MG63 (cell line): ENCODE results near the gene GPR82. TPM values are rescaled to one million over a fixed set of nuclear protein-coding genes. Genes with fewer than 3 reads are reported as not detected.

Experiments used
- DNase-seq: peaks from one replicate; pipeline ENCODE4 v3.0.0-alpha.2; 2020
- H3K27me3 ChIP-seq: fragments of 250-450 bp; sonication (Bioruptor Pico); 2 replicates; pipeline ENCODE4 v1.5.1; 2020; ENCODE audit warnings: mild to moderate bottlenecking, moderate library complexity
- H3K36me3 ChIP-seq: fragments of 250-450 bp; sonication (Bioruptor Pico); 2 replicates; pipeline ENCODE4 v1.5.1; 2020; ENCODE audit warnings: mild to moderate bottlenecking, moderate library complexity
- H3K4me3 ChIP-seq: fragments of 250-450 bp; sonication (Bioruptor Pico); 2 replicates; pipeline ENCODE4 v1.5.1; 2020; ENCODE audit warnings: mild to moderate bottlenecking, moderate library complexity
- H3K9me3 ChIP-seq: fragments of 250-450 bp; sonication (Bioruptor Pico); 2 replicates; pipeline ENCODE4 v1.5.1; 2020; ENCODE audit warnings: mild to moderate bottlenecking, moderate library complexity
- total RNA-seq: library from RNA; depleted of rRNA; stranded (reverse); fragments of >200 nt; shearing (Covaris generic); gene quantifications from 2 replicates; pipeline ENCODE4 v1.2.3, GENCODE V29; 2014; ENCODE audit warnings: low replicate concordance; rRNA removed

The GPR82 gene
- total RNA-seq, 1 experiment from 2014 or later: not detected

DNA sequence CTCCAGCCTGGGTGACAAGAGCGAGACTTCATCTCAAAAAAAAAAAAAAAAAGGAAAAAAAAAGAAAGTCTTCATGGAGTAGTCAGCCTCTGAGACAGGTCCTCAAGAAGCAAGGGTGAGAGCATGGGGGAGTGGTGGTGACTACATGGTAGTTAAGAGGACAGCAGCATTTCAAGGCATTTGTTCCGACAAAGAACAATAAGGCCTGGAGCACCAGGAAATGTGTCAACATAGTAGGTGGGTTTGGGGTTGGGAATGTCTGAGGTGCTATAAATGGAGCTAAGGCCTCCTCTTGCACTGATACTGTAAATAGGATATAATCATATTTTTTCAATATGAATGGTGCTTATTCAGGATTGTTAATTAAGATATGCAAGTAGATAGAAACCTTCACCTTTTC, 34.4 kb downstream of the GPR82 start:
- DNase-seq: no peak
- no peak overlapping the region for H3K4me3 ChIP-seq

DNA sequence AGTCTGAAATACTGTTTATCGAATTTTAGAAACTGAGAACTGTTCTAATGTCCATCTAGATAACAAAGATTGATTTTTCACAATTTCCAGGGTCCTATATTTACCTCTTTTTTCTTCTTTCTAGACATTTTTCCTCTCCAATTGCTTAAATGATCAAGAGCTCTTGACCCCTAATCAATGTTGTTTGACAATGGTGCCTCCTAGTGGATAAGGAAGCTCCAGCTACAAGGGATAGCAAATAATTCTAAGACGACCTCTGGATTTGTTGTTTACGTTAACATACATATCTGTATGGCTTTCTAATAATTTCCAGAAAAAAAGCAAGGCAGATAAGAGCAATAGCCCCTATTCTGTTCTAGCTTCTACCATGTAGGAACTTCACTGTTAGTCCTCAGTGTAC, 35.8 kb downstream of the GPR82 start:
- Histone ChIP-seq H3K9me3 (no peaks in the 10 kb centered on the region), H3K36me3 (no peaks in the 10 kb centered on the region), H3K27me3 (no peaks in the 10 kb centered on the region), H3K4me3 (no peak overlapping the region)
- no peak for DNase-seq

More for the DNA sequence above, 34.4 kb downstream of the GPR82 start:
- Histone ChIP-seq H3K27me3 (no peaks in the 10 kb centered on the region), H3K36me3 (no peaks in the 10 kb centered on the region), H3K9me3 (no peaks in the 10 kb centered on the region)

DNA sequence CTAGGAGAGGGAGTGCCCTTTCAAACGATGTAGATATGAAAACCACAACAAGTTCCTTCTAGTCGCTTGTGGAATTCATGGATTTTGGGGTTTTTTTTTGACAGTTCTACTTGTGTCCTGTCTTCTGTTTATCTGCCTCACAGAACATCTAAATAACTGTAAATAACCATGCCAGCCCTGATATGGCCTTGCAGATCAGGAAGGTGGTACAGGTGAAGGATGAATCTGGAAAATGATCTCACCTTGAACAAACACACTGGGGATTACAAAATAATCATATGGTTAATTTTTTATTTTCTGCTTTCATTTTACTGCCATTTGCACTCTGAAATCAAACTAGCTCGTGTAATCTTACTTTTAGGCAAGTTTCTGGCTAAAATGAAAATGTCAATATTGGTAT, 37.2 kb downstream of the GPR82 start:
- no peak for DNase-seq
- H3K9me3 ChIP-seq: no peaks in the 10 kb centered on the region
- H3K4me3 ChIP-seq: no peak overlapping the region
- H3K27me3 ChIP-seq: no peaks in the 10 kb centered on the region
- no peaks in the 10 kb centered on the region for H3K36me3 ChIP-seq

DNA sequence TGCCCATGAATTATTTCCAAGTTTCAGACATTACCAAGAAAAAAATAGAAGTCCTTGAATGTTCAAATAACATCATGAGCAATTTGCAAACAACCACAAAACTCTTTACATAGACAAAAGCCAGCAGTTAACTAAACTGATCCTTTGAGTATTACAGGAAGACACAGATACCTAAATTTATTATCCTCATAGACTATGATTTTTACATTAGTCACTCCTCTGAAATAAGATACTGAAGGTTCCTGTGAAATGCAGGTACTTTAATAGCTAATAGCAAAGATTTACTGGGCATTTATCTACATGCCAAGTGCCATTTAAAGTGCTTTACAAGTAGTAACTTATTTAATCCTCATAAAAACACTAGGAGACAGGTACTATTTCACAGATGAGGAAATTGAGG, 37.7 kb downstream of the GPR82 start:
- no peak for DNase-seq
- Histone ChIP-seq H3K27me3 (no peaks in the 10 kb centered on the region), H3K4me3 (no peak overlapping the region), H3K36me3 (no peaks in the 10 kb centered on the region), H3K9me3 (no peaks in the 10 kb centered on the region)

DNA sequence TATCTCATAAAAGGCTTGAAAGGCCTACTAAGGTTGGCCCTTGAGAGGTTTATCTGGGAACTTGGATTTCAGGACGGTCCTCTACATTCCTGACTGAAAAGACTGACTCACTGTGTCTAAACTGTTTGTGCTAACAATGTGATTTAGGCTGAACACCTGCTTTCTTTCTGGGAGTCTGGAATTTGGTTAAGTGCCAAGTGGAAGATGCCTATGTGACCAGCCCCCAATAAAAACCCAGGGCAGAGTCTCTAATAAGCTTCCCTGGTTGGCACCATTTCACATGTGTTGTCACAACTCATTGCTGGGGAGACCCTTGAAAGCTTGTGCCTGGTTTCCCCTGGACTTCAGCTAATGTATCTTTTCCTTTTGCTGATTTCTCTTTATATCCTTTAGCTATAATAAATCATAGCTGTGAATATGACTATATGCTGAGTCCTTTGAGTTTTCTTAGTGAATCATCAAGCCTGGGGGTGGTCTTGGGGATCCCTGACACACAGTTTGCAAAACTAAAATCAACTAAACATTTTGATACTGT, 55.1 kb downstream of the GPR82 start:
- Histone ChIP-seq H3K4me3 (no peak overlapping the region), H3K9me3 (no peaks in the 10 kb centered on the region), H3K36me3 (no peaks in the 10 kb centered on the region), H3K27me3 (no peaks in the 10 kb centered on the region)
- DNase-seq: peak; percentile 19

Other genes with a start within 250 kb of the GPR82 start
- not detected in 2 replicates for gene GPR34, start 35.2 kb upstream of the GPR82 start, total RNA-seq
- 10.9 and 21.8 TPM in 2 replicates for gene CASK, start 199.4 kb downstream of the GPR82 start, total RNA-seq